BJ (cell line): ENCODE data around the gene LZTFL1. TPM values are rescaled to one million over a fixed set of nuclear protein-coding genes. Genes with fewer than 3 reads are reported as not detected.

Experiments
- CTCF ChIA-PET: fragments of 350-600 bp; formaldehyde crosslinking; extraction: SDS; loops from one replicate; lab custom pipeline; 2021; ENCODE audit warnings: antibody characterized with exemption, inconsistent platforms; lab: Yijun Ruan, JAX
- POLR2A ChIA-PET: fragments of 300-600 bp; sonication (Branson Sonifier 250); formaldehyde crosslinking; extraction: SDS; loops from one replicate; lab custom pipeline; 2021; ENCODE audit warnings: antibody characterized with exemption; lab: Charles Lee
- DNase-seq: peaks from one replicate; pipeline ENCODE4 v3.0.0-alpha.2; 2011; ENCODE audit warnings: low read depth
- H3K27me3 ChIP-seq: 2 replicates; pipeline ENCODE4 v1.6.0; 2011; ENCODE audit warnings: low read length; ENCODE audit not compliant: control insufficient read depth, insufficient read depth
- H3K36me3 ChIP-seq: 2 replicates; pipeline ENCODE4 v1.5.1; 2011; ENCODE audit warnings: low read length; ENCODE audit not compliant: control insufficient read depth, insufficient read depth
- H3K4me3 ChIP-seq: 2 replicates; pipeline ENCODE4 v1.5.1; 2011; ENCODE audit warnings: low read depth, mild to moderate bottlenecking, control low read depth, low read length
- CTCF ChIP-seq: IDR thresholded peaks from 2 replicates; pipeline ENCODE4 v1.5.1; 2011; ENCODE audit warnings: low read depth, mild to moderate bottlenecking, control low read depth, inconsistent platforms, low read length, moderate library complexity; ENCODE audit not compliant: insufficient read depth
- polyA plus RNA-seq: library from polyadenylated mRNA; depleted of rRNA; stranded (reverse); fragments of >200 nt; gene quantifications from 2 replicates; pipeline ENCODE4 v1.2.3, GENCODE V29; 2011; rRNA removed

The LZTFL1 gene
- polyA plus RNA-seq, 1 experiment, result 12.9 TPM

- DNase-seq, result no peak
- H3K27me3 ChIP-seq, result peaks cover 14% of the 10 kb centered on the region
- H3K36me3 ChIP-seq, result no peaks in the 10 kb centered on the region
- no peak overlapping the region for H3K4me3 ChIP-seq
- ChIA-PET POLR2A (no interaction called here), CTCF (interaction anchor here (1.2 to 4.8 kb wide), 2 partner anchors 13 to 123 kb away, joined by 3 to 24 read pairs; no protein-coding TSS in a partner anchor)
- no peak for TF ChIP-seq CTCF
Measured at GRCh38 chr3:45774581-45775521, 67.1 kb downstream of the LZTFL1 start.

GRCh38 chr3:45773714-45774449 lies 68.0 kb downstream of the LZTFL1 start:
- no peak overlapping the region for H3K4me3 ChIP-seq
- CTCF ChIA-PET, result interaction anchor here (1.2 to 4.8 kb wide), 2 partner anchors 12 to 124 kb away, joined by 3 to 24 read pairs; no protein-coding TSS in a partner anchor
- H3K27me3 ChIP-seq, result peaks cover 14% of the 10 kb centered on the region
- POLR2A ChIA-PET, result no interaction called here
- TF ChIP-seq CTCF, result no peak
- H3K36me3 ChIP-seq, result no peaks in the 10 kb centered on the region
- no peak for DNase-seq

Other genes with a start within 250 kb of the LZTFL1 start
- gene LIMD1, start 247.4 kb downstream of the LZTFL1 start, polyA plus RNA-seq, result 9.8 and 13.9 TPM in 2 replicates
- gene SACM1L, start 152.7 kb downstream of the LZTFL1 start, polyA plus RNA-seq, result 10.8 and 27.2 TPM in 2 replicates
- not detected in 2 replicates for gene SLC6A20, start 45.6 kb downstream of the LZTFL1 start, polyA plus RNA-seq
- gene CCR9, start 44.4 kb upstream of the LZTFL1 start, polyA plus RNA-seq, result not detected in 2 replicates
- gene CXCR6, start 101.3 kb upstream of the LZTFL1 start, polyA plus RNA-seq, result not detected in 2 replicates
- 13.0 and 14.2 TPM in 2 replicates for gene FYCO1, start 153.7 kb upstream of the LZTFL1 start, polyA plus RNA-seq
- gene XCR1, start 185.4 kb upstream of the LZTFL1 start, polyA plus RNA-seq, result not detected in 2 replicates